GM12874 (cell line): ENCODE measurements around the gene UGT1A10.

Experiments used
- CTCF ChIP-seq: IDR thresholded peaks from 2 replicates; pipeline ENCODE4 v1.5.1; 2011; ENCODE audit warnings: low read depth, mild to moderate bottlenecking, control low read depth, low read length, moderate library complexity; ENCODE audit not compliant: insufficient read depth

The UGT1A10 gene

DNA sequence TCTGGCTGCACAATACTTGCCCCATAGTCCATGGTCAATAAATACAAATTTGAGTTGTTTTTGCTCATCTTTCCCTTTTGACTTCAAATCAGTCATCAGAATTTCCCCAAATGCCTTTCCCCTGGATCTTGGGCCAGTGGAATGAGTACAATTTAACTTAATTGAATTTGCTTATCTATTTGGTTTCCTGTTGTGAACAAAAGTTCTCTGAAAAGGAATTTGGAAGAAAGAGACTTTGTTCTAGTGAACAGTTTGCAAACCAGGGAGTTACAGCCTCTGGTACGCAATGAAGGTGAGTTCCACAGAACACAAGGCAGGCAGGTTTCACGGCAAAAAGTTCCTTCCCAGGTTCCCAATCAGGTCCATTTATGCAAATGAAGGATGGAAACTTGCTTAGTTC is 122.6 kb downstream of the UGT1A10 start:
- no peak for TF ChIP-seq CTCF

DNA sequence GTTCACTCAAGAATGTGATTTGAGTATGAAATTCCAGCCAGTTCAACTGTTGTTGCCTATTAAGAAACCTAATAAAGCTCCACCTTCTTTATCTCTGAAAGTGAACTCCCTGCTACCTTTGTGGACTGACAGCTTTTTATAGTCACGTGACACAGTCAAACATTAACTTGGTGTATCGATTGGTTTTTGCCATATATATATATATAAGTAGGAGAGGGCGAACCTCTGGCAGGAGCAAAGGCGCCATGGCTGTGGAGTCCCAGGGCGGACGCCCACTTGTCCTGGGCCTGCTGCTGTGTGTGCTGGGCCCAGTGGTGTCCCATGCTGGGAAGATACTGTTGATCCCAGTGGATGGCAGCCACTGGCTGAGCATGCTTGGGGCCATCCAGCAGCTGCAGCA is 123.8 kb downstream of the UGT1A10 start, which contains the start of gene UGT1A1:
UGT1A1 (plus strand) TSS at position 228 of the 400 bp plus-strand sequence; CDS start at position 246, 18 bp downstream.
- TF ChIP-seq CTCF, result no peak

DNA sequence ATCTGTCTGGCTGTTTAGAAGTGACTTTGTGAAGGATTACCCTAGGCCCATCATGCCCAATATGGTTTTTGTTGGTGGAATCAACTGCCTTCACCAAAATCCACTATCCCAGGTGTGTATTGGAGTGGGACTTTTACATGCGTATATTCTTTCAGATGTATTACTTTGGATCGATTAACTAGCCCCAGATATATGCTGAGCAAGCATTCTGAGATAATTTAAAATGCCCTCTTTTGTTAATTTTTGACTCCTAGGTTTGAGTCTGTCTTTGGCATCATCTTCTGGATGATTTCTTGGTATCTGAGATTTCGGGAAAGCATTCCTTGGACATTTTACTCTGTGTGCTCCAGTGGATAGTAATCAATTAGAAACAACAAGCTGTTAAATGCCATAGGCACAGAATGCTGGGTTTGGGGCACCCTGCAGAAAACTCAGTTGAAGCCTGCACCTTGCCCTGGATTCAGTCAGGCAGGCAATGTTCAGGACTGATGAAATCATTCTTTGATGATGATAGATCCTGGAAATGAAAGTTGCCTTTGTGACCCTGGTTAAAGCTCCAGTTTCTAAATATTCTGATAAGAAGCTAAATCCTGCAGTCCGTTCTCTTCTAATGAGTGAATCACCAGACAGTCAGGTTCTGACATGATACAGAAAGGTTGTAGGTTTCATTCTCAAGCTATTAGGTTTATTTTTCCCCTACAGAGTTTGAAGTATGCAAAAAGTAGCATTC is 125.0 kb downstream of the UGT1A10 start:
- no peak for TF ChIP-seq CTCF

- no peak for TF ChIP-seq CTCF
Observed at GRCh38 chr2:233764264-233764663, 128.0 kb downstream of the UGT1A10 start.

DNA sequence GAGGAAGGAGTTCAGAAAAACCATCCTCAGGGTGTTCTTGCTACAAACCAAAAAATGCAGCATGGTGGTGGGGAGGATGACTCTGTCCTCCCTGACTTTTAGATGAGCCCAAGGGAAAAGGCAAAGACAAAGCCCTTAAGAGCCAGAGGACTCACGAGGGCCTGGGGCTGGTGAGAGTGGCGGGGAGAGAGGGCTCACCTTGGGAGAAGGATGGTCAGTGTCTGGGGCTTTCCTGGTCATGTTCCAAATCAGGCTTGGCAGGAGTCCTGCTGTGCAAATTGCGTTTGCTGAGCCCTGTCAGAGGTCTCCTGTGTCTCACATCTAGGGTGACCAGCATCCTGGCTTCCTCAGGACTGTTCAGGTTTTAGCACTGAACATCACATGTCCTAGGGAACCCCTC is 128.5 kb downstream of the UGT1A10 start:
- TF ChIP-seq CTCF, result no peak

DNA sequence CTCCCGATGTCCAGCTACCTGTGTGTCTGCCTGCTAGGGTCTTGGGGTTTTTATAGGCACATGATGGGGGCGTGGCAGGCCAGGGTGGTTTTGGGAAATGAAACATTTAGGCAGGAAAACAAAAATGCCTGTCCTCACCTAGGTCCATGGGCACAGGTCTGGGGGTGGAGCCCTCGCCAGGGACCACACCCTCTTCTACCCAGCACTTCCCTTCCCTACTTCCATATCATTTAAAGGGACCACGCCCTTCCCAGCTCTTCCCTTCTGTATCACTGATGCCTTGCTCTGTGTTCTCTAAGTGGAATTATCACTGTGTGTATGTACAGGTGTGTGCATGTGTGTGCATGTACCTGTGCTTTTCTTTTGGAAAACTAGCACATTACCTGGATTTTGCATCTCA is 130.2 kb downstream of the UGT1A10 start:
- no peak for TF ChIP-seq CTCF

DNA sequence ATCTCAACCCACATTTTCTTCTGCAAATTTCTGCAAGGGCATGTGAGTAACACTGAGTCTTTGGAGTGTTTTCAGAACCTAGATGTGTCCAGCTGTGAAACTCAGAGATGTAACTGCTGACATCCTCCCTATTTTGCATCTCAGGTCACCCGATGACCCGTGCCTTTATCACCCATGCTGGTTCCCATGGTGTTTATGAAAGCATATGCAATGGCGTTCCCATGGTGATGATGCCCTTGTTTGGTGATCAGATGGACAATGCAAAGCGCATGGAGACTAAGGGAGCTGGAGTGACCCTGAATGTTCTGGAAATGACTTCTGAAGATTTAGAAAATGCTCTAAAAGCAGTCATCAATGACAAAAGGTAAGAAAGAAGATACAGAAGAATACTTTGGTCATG is 131.8 kb downstream of the UGT1A10 start:
- no peak for TF ChIP-seq CTCF
